Skin of body (tissue), 2 donors: ENCODE data around the gene ZNG1C. TPM values are rescaled to one million over a fixed set of nuclear protein-coding genes. Genes with fewer than 3 reads are reported as not detected.
"Not testable (repeated sequence)": the region's sequence is repeated elsewhere in the genome, so short reads cannot be mapped to it uniquely, and the experiment has no call there.

Experiments
- DNase-seq: peaks from one replicate; lab custom pipeline; 2025; lab: John Stamatoyannopoulos, UW
- total RNA-seq: library from RNA; depleted of rRNA; stranded (reverse); fragments of >200 nt; gene quantifications from one replicate; pipeline ENCODE4 v1.2.3, GENCODE V29; 2014

The ZNG1C gene
- total RNA-seq, 1 donor from 2014 or later = 26.1 TPM

DNA sequence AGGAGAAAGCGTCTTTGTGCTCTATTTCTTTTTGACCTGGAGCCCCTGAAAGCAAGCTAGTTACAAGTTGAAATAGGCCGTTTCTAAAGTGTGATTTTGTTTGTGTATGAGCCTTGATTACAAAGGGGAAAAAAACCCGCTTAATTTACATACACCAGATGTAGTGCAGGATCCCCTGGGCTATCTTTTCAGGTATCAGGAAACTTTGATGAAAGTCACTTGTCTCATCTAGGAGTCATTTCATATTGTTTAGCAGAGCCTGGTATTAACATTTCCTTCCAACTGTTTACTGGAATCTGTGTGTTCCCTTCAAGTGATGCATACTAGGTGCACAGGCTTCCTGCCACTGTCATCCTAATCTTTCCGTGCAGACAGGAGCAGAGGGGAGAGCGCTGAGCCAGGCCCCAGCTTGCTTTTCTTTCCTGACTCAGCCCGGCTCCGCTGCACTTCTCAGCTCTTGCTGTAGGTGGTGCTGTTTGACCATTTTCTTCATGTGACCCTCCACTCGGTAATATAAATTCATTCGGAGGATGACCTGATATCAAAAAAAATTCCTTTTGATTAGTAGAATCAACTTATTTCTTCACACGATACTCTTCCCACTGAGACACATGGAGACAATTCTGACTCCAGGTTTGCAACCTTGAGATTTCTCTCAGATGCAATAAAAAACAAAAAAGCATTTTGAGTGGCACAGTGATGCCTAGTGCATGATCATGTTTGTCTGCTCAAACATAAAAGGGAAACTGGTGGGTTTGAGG is 100.7 kb downstream of the ZNG1C start:
- not testable (repeated sequence) for DNase-seq

DNA sequence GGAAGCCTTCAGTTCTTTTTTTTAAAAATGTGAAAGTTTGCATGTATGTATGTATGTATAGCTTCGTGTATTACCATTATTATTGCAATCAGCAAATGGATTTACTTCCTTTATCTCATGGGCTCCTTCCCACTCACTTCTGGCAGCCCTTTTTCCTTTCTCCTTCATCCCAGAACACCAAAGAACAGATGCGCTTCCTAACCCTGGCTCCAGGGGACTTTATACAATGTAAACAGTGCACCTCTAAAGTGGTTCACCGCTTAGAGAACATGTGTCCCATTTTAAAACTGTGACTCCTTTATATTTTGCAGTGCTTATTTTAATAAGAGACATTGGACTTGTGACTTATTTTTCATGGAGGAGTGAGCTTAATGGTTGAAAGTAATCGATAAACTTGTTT is 101.5 kb downstream of the ZNG1C start:
- DNase-seq = not testable (repeated sequence)

DNA sequence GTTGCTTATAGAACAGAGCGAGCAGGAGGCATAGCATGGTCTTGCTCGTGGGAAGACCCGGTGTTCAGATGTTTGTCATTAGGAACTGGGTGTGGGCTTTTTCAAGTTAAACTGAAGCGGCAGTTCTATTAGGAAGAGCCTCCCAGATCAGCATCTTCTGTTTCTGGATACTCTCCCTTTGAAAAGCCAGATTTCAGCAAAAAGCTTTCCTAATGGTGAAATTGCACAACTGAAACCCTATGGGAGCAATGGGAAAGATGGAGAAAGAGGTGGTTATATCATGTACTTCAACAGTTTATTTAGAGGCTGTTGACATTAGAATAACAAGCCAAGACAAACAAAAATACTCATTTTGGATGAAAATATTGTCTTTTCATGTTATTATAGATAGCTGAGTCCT is 102.2 kb downstream of the ZNG1C start:
- DNase-seq = not testable (repeated sequence)

Other genes starting within 250 kb of the ZNG1C start
- gene FOXD4L3, start 60.9 kb downstream of the ZNG1C start, total RNA-seq = not detected
- 13.8 TPM for gene PGM5, start 114.6 kb downstream of the ZNG1C start, total RNA-seq